H1 (cell line): ENCODE measurements around the gene ZHX3.

ENCODE experiments used
- CEBPB ChIP-seq: IDR thresholded peaks from 2 replicates; pipeline ENCODE4 v1.6.1; 2012; ENCODE audit warnings: low read depth, low read length
- CHD2 ChIP-seq: IDR thresholded peaks from 2 replicates; pipeline ENCODE4 v1.6.1; 2012; ENCODE audit warnings: low read length, improper control_type of control experiment
- EP300 ChIP-seq, 2 experiments: IDR thresholded peaks; 1 replicate in 1 of 2; 2 replicates in 1 of 2; pipeline ENCODE4 v1.6.1; 2011 to 2012; ENCODE audit warnings: low read depth in 2 of 2, low read length in 2 of 2, mild to moderate bottlenecking in 2 of 2, borderline replicate concordance in 1 of 2, inconsistent platforms in 1 of 2, moderate library complexity in 1 of 2
- POLR2A ChIP-seq, 2 experiments: IDR thresholded peaks; 1 replicate in 1 of 2; 2 replicates in 1 of 2; pipeline ENCODE4 v1.6.1; 2011; ENCODE audit warnings: low read depth in 2 of 2, low read length in 2 of 2, mild to moderate bottlenecking in 2 of 2; ENCODE audit errors: control extremely low read depth in 1 of 2
- POLR2AphosphoS5 ChIP-seq: IDR thresholded peaks from 2 replicates; pipeline ENCODE4 v1.6.1; 2011; ENCODE audit warnings: low read depth, low read length
- SP1 ChIP-seq: IDR thresholded peaks from 2 replicates; pipeline ENCODE4 v1.6.1; 2011; ENCODE audit warnings: low read depth, low read length
- SP4 ChIP-seq: IDR thresholded peaks from 2 replicates; pipeline ENCODE4 v1.6.1; 2012; ENCODE audit warnings: low read length, inconsistent platforms
- TF ChIP-seq, protein P1 (sequence below): IDR thresholded peaks from 2 replicates; pipeline ENCODE4 v1.6.1; 2012; ENCODE audit warnings: inconsistent platforms
- TF ChIP-seq, protein P2 (sequence below), 3 experiments: IDR thresholded peaks; 1 replicate in 2 of 3; 2 replicates in 1 of 3; pipeline versions ENCODE4 v1.5.1 to v1.6.1; 2011; ENCODE audit warnings: low read length in 3 of 3, mild to moderate bottlenecking in 3 of 3, inconsistent platforms in 2 of 3, low read depth in 1 of 3, moderate library complexity in 1 of 3; ENCODE audit not compliant: insufficient read depth in 1 of 3; ENCODE audit errors: control extremely low read depth in 1 of 3

DNA sequence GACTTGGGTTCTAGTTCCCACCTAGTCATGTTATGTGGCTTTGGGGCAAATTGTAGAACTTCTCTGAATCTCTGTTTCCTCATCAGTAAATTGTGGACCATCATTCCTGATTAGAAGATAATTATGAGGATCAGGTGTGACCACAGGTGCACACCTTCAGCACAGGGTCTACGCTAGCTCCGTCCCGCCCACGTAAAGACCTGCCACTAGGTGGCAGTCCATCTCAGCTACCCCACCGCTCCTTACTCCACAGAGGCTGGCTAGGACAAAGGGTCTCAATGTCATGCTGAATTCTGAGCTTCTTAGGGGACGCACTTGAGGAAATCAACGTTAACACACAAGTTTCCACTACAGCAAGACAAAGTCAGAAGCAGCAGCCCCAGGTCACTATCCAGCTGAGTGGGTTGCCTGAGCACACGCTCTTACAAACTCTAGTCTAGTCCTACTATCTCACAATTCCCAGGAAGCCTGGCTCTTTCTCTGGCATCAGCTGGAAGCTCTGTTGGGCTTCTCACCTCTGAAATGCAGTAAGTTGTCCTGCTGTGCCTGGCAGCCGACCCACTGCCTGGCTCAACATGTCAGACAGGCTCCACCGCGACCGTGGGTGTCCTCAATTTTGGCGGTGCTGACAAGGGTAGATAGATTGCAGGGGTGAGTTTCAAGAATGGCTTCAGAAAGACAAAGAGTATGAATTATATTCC is 182.2 kb downstream of the ZHX3 start:
- no peak for TF ChIP-seq POLR2AphosphoS5
- TF ChIP-seq, protein P1, sequence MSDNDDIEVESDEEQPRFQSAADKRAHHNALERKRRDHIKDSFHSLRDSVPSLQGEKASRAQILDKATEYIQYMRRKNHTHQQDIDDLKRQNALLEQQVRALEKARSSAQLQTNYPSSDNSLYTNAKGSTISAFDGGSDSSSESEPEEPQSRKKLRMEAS, result no peak
- no peak for TF ChIP-seq CHD2
- TF ChIP-seq EP300 (IDR thresholded peaks at IDR 0.05; ENCODE audit: borderline replicate concordance in 1 of 2, low read depth in 2 of 2, low read length in 2 of 2), result no peak
- TF ChIP-seq SP1, result no peak
- TF ChIP-seq, protein P2, sequence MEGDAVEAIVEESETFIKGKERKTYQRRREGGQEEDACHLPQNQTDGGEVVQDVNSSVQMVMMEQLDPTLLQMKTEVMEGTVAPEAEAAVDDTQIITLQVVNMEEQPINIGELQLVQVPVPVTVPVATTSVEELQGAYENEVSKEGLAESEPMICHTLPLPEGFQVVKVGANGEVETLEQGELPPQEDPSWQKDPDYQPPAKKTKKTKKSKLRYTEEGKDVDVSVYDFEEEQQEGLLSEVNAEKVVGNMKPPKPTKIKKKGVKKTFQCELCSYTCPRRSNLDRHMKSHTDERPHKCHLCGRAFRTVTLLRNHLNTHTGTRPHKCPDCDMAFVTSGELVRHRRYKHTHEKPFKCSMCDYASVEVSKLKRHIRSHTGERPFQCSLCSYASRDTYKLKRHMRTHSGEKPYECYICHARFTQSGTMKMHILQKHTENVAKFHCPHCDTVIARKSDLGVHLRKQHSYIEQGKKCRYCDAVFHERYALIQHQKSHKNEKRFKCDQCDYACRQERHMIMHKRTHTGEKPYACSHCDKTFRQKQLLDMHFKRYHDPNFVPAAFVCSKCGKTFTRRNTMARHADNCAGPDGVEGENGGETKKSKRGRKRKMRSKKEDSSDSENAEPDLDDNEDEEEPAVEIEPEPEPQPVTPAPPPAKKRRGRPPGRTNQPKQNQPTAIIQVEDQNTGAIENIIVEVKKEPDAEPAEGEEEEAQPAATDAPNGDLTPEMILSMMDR (IDR thresholded peaks at IDR 0.05; ENCODE audit: control extremely low read depth in 1 of 3, insufficient read depth in 1 of 3, low read depth in 1 of 3, low read length in 3 of 3), result peak; percentile 78 to 96 (median 95)
- TF ChIP-seq CEBPB, result no peak
- no peak for TF ChIP-seq SP4
- TF ChIP-seq POLR2A (IDR thresholded peaks at IDR 0.05; ENCODE audit: control extremely low read depth in 1 of 2, low read depth in 2 of 2, low read length in 2 of 2), result no peak
